Activated naive CD4-positive, alpha-beta T cell (primary cell): ENCODE data around the gene CCNQ.

Source experiments
- DNase-seq, 4 experiments: peaks; one replicate each; lab custom pipeline; 2025; lab: John Stamatoyannopoulos, UW

The CCNQ gene

GRCh38 chrX:153637121-153638040, 38.4 kb upstream of the CCNQ start:
- no peak for DNase-seq

- DNase-seq, result no peak
Measured at GRCh38 chrX:153636716-153637115, 37.8 kb upstream of the CCNQ start.

GRCh38 chrX:153635788-153636668, 37.1 kb upstream of the CCNQ start:
- no peak for DNase-seq

GRCh38 chrX:153635388-153635787, 36.4 kb upstream of the CCNQ start:
- no peak for DNase-seq

DNA sequence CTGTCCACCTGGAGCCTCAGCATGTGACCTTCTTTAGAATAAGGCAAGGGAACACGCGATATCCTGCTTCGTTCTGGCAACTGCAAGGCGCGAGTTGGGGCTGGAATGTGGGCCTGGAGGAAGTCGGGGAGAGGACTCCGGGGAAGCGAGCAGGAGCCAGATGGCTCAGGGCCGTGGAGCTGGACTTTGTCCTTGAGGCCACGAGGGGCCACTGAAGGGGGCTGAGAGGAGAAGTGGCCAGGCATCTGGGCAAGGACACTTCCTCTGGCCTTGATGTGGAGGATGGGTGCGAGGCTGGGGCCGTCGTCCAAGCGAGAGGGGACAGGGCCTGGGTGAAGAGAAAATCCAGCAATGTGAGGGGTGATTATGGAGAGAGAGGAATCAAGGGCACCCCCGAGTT, 35.9 kb upstream of the CCNQ start:
- DNase-seq, result no peak

DNA sequence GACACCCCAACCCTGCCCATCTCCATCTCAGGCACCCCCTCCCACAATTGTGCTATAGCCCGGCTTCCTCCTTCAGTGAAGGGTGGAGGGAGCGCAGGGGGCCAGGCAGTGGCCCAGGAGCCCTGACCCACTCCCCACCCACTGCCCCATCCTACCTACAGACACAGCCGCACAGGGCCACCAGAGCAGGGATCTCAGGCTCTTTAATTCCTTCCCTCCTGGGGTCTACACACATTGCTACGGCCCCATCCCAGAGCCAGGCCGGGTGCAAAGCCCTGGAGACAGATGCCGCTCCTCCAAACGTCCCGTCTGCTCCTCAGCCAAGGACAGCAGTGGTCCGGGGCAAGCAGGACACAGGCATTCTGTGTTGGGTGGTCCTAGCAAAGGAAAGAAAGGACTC, 35.3 kb upstream of the CCNQ start:
- DNase-seq, result no peak

DNA sequence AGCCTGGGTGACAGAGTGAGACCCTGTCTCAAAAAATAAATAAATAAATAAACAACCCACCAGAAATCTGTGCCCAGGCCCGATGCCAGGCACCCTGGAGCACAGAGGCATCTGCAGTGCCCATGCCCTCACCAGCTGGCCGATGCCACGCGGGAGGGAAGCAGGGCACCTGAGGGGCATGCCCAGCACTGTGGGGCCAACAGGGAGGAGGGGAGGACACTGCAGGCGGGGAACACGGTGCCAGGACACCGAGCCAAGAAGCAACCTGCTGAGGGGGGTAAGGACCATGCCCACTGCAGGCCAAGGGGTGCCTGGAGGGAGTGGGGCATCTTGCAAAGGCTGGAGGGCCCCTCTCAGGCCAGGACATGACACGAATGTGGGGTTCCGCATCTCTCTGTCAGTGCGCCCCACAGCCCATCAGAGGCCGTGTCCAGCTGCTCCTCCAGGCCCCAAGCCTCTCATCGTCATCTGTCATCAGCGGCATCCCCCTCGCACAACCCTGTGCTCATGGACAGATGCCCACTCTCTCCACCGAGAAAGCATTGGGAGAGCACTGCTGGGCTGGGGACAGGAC, 34.8 kb upstream of the CCNQ start:
- no peak for DNase-seq

DNA sequence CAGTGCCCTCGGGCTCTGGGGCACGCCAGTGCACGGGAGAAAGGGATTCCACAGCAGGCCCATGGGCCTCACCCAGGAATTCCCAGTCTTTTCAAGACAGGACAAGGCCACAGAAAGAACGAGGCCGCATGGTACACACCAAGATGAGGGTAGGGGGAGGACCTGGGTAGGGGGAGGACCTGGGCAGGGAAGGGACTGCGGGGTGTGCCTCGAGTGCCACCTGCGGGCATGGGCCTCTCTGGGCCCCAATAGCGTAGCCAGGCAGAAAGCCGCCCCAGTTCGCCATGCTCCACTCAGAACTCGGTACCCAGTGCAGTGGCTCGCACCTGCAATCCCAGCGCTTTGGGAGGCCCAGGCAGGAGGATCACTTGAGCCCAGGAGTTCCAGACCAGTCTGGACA, 34.1 kb upstream of the CCNQ start:
- DNase-seq, result no peak

GRCh38 chrX:153632595-153632946, 33.6 kb upstream of the CCNQ start:
- DNase-seq, result no peak

GRCh38 chrX:153631907-153632594, 33.1 kb upstream of the CCNQ start:
- DNase-seq, result no peak

GRCh38 chrX:153631346-153631745, 32.4 kb upstream of the CCNQ start:
- no peak for DNase-seq

DNA sequence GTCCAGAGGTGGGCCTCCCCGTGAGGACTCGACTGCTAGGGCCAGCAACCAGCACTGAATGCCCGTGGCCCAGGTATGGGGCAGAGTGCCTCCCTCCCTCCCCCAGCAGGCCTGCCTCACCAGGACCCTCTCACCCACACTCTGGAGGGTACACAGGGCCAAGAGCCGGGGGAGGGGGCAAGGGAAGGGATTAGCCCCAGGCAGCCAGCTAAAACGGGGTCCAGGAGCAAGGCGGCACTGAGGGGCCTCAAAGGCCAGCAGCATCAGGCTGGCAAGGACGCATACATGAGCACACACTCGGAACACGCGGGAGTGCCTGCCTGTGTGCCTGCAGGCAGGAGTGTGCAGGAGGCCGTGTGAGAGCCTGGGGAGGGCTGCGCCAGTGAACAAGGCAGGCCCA, 29.7 kb upstream of the CCNQ start:
- no peak for DNase-seq

GRCh38 chrX:153628129-153628528, 29.2 kb upstream of the CCNQ start:
- no peak for DNase-seq

DNA sequence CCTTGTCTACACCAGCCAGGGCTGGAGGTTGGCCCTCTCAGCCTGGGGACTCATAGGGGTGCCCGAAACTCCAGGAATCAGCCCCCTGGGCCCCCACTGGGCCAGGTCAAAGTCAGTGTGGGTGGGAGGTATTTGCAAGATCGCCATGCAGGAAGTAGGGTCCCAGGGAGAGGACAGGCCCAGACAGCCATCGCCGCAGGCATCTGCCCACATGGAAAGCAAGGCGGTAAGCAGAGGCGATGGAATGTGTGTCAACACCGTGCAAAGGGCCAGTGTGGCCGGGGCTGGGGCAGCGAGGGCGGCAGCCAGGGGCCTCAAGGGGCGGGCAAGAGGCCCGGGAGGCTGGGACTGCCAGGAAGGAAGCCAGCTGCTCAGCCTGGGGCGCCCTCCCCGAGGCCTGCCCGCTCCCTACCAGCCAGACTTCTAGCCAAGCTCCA, 28.8 kb upstream of the CCNQ start:
- DNase-seq, result no peak

DNA sequence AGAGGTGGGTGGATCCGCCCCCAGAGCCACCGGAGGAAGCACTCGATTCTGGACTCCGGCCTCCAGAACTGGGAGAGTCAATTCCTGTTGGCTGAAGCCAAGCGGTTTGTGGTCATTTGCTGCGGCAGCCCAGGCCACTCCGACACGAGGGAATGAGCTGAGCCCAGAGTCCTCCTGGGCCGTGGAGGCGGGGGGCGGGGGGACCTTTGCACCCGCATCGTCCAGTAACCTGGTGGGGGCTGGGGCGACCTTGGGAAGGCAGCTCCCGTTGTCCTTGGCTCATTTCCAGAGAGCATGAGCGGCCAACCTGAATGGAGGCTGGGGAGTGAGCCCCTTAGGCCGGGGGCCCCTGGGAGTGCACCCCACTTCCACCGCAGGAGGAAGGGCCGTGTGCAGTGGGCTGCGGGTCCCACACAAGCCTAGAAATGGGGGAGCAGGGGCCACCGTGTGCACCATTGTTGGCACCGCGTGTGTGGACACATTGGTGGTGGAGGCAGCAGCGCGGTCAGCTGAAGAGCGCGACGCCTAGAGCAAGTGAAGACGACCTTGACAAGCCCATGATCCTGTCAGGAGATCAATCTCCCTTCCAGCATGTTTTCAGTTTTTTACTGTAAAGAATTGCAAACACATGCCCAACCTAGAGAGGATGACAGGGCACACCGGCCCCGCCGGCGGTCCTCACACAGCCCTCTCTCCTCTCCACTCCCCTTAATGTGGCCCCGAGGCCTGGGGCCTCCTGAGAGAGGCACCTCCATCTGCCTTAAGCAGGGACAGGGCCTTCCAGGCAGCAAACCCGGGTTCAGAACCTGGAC, 28.1 kb upstream of the CCNQ start:
- no peak for DNase-seq

- DNase-seq, result no peak
Measured at GRCh38 chrX:153626025-153626633, 27.2 kb upstream of the CCNQ start.

DNA sequence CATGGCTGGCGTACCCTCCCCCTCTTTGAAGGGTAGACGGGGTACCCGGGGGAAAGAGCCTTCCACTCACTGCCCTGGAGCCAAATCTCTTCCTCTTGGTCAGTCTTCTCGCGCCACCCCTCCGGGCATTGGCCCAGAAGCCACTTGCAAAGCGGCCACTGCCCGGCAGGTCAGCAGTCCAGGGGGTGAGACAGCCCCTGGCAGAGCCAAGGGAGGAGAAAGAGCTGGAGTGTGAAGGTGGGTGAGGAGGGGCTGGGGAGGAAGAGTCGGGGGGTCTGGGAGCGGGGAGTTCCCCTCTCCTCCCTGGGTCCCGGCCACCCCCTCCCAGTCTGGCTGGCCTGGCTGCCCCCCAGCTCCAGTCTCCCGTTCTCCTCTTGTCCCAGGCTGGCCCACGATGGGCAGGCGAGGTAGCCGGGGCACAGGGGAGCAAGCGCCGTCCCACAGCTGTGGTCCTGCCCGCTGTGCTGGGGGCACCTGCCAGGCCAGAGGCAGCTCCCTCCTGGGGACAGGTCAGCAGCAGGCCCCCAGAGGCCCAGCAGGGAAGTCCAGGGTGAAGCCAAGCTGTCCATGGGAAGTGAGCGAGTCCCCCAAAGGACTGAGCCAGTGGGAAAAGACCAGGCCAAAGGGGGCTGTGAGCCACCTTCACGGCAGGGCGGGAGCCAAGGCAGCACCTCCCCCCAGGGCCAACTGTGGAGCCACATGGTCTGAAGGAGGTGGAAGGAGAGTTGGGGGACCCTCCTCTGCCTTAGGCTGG, 26.5 kb upstream of the CCNQ start:
- DNase-seq, result no peak

- DNase-seq, result no peak
Measured at GRCh38 chrX:153624196-153625091, 25.5 kb upstream of the CCNQ start.
